ENCODE results near the gene P3H2.
"Not testable (repeated sequence)": the region's sequence is repeated elsewhere in the genome, so short reads cannot be mapped to it uniquely, and the experiment has no call there.

The P3H2 gene, protein sequence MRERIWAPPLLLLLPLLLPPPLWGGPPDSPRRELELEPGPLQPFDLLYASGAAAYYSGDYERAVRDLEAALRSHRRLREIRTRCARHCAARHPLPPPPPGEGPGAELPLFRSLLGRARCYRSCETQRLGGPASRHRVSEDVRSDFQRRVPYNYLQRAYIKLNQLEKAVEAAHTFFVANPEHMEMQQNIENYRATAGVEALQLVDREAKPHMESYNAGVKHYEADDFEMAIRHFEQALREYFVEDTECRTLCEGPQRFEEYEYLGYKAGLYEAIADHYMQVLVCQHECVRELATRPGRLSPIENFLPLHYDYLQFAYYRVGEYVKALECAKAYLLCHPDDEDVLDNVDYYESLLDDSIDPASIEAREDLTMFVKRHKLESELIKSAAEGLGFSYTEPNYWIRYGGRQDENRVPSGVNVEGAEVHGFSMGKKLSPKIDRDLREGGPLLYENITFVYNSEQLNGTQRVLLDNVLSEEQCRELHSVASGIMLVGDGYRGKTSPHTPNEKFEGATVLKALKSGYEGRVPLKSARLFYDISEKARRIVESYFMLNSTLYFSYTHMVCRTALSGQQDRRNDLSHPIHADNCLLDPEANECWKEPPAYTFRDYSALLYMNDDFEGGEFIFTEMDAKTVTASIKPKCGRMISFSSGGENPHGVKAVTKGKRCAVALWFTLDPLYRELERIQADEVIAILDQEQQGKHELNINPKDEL

DNA sequence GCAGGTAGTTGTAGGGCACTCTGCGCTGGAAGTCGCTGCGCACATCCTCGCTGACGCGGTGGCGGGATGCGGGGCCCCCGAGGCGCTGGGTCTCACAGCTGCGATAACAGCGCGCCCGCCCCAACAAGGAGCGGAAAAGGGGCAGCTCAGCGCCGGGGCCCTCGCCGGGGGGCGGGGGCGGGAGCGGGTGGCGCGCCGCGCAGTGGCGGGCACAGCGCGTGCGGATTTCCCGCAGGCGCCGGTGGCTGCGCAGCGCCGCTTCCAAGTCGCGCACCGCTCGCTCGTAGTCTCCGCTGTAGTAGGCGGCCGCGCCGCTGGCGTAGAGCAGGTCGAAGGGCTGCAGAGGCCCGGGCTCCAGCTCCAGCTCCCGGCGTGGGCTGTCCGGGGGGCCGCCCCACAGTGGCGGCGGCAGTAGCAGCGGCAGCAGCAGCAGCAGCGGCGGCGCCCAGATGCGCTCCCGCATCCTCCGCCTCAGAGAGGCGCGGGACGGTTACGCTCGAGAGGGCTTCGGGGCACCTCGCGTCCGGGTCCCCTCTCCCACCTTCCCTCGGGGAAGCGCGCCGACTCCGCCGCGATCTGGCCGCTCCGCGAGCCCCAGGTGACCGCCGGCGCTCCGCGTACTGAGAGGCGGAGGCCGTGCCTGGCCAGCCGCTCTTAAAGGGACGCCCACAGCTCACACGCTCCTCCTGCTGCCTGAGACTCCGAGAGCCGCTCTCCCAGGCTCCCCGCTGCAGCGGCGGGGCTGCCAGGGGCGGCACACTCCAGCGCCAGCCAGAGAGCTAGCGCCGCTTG is at the start of gene P3H2:
Gene P3H2 (minus strand): TSS at position 629 of the 792 bp plus-strand sequence. CDS start 166 bp downstream, at position 463.
- peak; percentile 42 for DNase-seq

DNA sequence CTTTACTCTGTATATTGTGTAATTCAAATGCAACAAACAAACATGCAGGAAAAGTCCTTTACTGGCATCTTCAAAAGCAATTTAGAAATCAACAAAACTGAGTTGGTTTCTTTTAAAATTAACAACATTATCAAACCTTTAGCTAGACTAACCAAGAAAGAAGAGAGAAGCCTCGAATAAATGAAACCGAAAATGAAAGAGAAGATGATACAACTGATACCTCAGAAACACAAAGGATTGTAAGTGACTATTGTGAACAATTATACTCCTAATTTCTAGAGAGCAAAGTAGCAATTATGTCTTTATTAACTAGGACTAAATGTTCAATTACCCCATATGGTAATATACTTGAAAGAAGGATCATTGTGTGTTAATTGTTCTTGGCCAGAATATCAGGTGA is 49.2 kb upstream of the P3H2 start:
- peak; percentile 42 for DNase-seq

DNA sequence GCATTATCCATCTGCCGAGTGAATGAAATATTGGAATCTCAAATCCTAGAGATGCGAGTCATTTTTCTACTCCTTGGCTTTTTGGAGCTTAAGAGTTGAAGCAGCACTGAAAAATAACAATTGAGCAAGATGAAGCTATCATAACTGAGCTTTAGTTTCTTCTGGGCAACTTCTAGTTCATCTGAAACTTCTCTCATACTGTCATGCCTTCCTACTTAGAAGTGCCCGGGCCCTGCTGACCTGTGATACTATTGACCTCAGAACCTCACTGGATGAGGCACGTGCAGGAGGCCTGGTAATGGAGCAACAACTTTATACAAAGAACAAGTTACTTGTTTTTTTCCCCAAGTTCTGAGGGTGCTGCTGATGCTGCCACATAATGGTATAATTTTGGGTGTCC is 48.5 kb upstream of the P3H2 start:
- no peak for DNase-seq

DNA sequence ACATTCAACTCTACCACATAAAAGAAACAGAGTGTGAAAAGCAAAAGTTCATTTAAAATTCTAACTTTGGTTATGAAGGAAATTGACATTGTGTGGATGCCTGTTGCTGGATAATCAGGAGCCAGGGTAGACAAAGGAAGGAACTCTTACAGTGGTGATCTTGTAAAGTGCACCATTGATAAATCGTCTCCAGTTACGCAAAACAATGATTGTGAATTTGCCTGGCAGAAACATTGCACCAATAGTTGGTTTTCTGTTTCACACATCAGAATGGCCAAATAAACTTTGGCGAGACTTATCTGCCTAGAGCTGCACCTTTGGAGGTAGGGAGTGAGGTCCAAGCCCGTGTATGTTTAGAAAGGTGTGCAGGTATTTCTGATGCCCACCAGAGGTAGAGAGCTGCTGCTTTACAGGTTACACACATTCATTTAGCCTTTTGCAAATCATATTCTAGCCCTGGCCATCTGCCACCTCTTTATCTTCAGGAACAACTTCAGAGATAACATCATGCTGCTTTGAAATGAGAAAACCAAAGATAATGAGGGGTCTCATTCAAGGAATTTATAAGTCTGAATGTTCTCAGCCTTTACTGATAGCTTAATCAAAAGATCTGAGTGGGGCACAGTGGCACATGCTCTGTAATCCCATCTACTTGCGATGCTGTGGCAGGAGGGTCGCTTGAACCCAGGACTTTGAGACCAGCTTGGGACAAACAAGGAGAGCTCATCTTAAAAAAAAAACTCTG is 47.4 kb upstream of the P3H2 start:
- DNase-seq, result no peak

DNA sequence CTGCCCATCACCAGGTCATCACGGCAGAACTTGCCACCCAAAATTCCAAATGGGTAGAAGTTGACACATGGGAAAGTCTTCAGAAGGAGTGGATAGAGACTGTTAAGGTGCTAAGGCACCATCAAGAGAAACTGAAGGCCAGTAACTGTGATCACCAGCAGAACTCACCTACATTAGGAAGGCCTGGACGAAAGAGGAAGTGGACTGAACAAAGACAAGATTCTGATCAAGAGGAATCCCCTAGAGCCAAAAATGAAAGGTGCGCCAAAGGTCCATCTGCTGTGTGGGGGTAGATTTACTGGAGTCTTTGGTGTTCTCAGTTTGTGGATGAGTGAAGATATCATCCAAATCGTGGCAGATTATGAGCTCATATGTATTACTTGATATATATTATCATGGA is 46.3 kb upstream of the P3H2 start:
- DNase-seq, result no peak

DNA sequence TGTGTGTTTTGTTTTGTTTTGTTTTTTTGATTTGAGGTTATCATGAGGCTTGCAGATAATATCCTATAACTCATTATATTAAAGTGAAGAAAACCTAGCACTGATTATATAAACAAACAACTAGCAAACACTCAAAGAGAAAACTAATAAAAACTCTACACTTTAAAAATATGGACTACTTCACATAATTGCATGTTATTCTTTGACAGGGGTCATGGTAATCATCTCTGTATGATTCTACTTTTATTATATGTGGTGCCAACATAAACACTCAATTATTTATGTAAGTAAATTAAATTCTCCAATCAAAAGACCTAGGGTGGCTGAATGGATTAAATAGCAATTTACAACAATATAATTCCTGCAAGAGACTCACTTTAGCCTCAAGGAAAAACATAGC is 44.6 kb upstream of the P3H2 start:
- DNase-seq, result no peak

DNA sequence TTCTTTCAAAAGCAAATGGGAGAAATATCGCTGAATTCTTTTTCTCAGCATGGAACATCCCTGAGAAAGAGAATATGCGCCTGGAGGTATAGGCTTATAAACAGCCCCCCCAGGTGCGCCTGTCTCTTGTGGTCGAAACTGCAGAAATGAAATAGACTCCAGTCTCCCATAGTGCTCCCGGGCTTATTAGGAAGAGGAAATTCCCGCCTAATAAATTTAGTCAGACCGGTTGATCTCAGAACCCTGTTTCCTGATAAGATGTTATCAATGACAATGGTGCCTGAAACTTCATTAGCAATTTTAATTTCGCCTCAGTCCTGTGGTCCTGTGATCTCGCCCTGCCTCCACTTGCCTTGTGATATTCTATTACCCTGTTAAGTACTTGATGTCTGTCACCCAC is 41.3 kb upstream of the P3H2 start:
- DNase-seq, result not testable (repeated sequence)

DNA sequence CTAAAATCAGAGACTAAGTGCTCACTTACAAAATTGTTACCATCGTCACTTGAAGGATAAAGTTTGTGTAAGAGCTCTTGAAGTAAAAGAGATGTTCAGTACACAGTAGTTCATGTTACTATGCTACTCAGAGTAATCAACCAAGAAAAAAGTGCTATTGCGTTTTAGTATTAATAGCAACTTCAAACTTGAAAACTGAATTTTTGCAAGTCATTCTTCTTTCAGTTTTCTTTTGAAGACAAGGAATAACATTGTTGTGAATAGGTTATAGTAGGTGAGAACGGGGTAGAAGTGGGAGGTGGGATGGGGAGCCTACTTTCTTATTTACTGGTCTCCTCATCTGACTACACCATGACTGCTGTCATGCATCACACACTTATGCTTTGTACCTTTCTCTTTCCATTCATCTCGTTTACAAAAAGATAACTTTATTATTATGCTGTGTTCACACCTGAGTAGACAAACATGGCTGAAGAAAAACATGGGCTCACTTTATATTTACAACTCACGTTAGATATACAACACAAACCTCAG is 39.3 kb upstream of the P3H2 start:
- DNase-seq, result no peak

DNA sequence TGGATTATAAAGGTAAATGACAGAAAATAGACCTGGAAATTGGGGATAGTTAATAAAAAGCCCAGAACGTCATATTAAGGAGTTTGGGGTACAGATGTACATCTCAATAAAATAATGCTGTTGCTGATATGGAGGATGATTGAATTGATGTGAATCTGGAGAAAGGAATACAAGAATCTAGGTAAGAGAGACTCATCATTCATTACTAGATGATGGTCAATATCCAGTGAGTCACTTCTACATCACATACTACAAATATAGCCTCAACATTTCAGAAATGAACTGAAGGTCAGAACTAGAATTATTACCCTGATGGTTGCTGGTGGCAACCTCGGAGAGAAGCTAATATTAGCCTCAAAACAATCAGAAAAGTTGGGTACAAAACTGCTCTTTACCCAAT is 37.6 kb upstream of the P3H2 start:
- DNase-seq, result no peak

DNA sequence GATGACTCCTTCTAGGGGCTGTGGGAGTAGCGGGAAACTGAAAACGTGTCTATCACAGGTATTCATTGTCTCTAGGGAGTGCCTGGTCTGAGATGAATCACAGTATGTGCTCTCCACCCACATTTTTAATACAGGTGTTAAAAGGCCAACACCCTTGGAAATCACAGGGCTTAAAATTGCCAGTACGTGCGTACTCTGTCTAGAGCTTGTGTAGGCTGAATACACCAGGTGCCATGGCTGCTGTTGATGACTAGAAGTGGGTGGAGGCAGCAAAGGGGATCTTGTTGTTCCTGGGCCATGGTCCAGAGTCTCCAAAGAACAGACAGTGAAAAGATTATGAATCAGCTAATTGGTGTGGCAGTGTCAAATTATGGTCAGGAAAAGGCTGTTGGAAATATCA is 35.1 kb upstream of the P3H2 start:
- DNase-seq, result no peak

DNA sequence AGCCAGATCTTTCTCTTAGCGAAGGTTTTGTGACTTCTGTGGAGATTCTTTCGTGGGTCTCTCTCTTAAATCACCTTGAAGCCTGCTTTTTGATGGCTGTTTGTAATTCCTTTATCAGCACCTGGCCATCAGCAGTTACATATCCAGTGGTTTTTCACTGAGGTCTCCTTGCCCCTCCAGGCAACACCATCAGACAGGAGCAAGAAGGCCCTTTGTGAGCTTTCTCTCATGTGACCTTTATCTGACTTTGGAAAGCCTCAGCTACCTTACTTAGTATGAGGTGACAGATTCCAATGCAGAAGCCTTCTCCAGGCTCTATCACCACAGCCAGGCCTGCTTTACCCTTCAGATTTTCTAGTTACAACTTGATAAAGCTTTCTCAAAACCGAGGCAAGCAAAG is 30.0 kb upstream of the P3H2 start:
- DNase-seq, result no peak

DNA sequence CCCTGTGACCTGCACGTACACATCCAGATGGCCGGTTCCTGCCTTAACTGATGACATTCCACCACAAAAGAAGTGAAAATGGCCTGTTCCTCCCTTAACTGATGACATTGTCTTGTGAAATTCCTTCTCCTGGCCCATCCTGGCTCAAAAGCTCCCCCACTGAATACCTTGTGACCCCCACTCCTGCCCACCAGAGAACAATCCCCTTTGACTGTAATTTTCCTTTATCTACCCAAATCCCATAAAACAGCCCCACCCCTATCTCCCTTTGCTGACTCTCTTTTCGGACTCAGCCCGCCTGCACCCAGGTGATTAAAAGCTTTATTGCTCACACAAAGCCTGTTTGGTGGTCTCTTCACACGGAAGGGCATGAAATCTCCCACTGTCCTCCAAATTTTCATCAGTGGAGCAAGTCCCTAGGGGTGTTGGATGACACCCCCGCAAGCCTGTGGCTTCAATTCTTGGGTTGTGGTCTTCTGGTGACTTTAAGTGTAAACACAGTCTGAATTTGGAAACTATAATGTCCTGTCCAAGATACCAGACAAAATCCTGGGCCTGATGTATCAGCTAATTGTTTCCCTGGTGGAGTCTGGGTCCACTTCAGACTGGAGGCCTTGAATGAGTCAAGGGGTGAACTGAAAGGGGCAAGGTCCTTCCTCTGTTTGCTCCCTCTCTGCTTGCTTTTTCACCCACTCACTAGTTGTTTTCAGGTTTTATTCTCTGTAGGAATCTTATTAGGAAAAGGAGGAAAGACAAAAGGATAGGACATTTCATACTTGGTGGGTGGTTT is 29.3 kb upstream of the P3H2 start:
- not testable (repeated sequence) for DNase-seq

DNA sequence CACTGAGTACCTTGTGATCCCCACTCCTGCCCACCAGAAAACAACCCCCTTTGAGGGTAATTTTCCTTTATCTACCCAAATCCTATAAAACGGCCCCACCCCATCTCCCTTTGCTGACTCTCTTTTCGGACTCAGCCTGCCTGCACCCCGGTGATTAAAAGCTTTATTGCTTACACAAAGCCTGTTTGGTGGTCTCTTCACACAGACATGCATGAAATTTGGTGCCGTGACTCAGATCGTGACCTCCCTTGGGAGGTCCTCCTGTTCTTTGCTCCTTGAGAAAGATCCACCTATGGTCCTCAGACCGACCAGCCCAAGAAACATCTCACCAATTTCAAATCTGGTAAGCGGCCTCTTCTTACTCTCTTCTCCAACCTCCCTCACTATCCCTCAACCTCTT is 24.1 kb upstream of the P3H2 start:
- DNase-seq, result not testable (repeated sequence)

DNA sequence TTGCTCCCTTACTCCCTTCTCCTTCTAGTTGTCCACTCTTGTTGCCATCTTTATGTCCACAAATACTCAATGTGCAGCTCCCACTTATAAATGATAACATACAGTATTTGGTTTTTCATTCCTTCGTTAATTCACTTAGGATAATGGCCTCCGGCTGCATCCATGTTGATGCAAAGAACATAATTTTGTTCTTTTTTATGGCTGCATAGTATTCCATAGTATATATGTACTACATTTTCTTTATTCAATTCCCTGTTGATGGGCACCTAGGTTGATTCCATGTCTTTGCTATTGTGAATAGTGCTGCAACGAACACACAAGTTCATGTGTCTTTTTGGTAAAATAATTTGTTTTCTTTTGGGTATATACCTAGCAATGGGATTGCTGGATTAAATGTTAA is 21.3 kb upstream of the P3H2 start:
- DNase-seq, result no peak

DNA sequence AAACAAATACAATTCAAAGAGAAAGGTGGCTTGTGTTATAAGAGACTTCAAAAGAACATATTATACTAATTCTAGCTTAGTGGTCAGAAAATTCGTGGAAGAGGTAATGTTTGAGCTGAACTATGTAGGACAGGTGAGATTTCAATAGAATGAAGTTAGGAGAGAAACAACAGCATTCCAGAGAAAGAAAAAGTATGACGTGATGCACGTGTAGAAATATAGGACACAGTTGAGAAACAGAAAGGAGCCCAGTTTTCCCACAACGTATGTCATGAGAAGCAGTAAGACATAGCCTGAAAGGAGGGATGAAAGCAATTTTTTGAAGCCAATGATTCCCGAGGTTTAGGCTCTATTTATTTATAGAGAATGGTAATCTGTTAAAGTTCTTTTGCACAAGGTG is 18.7 kb upstream of the P3H2 start:
- no peak for DNase-seq

DNA sequence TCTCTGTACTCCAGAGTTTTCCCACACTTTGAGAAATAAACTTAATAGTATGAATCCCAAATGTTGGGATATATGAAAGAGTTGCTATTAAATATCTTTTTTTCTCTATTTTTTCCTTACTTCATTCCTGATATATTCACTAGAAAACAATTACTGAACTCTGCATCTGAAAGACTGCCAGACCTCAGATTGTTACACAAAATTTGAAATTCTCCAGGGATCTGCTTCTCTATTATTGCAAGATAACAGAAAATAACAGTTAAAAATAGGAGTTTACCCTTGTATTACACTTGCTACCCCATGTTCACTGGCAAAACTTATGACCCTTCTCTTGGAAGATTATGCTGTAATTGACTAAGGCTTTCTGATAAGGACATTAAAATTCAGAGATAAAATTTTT is 11.7 kb upstream of the P3H2 start:
- no peak for DNase-seq

DNA sequence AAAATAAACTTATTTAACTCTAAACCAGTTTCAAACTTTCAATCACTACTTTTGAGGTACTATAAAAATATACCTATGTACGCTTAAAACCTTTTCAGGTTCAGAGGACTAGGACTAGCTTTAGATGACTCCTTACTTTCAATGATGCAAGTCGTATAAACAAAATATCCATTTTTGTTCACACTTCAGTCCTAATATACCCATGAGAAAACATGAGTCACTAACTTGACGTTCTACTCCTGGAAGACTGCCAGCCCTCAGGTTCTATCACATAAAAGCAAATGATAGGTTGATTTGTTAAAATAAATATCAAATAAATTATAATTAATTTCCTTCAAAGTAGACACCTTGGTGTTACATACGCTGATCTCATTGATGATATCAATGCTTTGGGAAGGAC is 10.6 kb upstream of the P3H2 start:
- DNase-seq, result no peak

DNA sequence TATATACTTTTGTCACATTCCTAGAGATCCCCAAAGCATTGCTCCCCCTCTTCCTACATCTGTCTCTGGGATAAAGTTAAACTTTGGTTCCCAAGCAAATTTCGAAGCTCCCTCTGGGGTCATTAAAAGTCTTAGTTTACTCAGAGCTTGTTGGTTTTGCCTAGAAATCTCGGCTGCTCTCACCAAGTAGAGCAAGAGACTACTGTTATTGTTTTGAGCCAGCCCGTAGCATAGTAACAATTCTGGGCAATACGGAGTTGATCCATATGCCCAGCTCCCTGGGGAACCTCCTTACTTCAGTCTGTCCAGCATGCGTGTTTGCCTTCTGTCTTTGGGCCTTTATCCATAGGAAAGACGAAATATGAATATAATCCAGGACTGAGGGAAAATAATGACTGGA is 10.0 kb upstream of the P3H2 start:
- no peak for DNase-seq

DNA sequence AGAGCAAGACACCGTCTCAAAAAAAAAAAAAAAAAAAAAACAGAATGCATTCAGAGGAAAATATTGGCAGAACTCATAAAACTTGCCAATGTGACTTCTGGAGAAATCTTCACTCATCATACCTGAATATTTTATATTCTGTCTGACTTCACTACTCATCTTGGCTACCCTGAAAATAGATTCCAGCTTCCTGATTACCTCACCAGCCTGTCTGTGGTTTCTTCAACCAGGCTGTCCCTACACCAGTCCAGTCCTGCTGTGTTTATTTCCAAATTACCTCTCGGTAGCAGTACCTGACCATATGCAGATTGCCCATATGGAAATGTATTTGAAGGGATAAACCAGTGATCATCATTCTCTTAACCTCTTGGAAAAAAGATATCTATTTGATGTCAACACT is 9.3 kb upstream of the P3H2 start:
- DNase-seq, result no peak

DNA sequence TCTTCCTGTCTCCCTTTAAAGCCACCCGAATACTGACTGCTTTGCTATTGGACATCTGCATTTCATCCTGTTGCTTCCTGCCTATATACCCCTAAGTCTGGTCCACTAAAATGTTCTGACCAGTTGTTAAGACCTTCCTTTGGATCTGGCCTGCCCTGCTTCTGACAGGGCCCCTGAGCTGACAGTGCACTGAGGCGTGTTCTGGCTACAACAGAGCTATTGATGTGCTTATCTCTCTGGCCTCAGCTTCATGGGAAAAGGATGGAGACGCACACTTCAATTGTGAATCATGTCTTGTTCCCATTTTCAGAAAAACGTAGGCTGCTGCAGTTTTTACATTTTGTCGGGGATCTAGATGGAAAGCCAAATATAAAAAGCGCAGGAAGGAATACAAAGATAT is 7.1 kb upstream of the P3H2 start:
- DNase-seq, result no peak

DNA sequence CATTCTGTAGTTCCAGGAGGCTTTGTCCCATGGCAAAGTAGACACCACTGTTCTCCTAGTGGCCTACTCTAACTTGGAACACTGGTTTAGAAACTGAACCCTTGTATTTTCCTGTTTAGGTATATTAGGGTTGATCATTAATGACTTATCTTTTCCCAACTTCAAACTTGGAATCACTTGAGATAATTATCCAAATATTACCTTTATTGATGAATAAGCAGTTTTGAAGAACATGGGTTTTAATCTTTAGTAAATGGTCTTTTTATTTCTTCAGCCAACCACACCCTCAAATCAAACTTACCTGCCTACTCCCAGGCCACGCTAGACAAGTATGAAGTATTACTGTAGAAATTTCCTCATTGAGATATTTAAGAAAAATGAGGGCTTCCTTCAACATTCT is 6.5 kb upstream of the P3H2 start:
- no peak for DNase-seq
